ENCODE results near the gene TRPC5OS.

TRPC5OS gene

DNA sequence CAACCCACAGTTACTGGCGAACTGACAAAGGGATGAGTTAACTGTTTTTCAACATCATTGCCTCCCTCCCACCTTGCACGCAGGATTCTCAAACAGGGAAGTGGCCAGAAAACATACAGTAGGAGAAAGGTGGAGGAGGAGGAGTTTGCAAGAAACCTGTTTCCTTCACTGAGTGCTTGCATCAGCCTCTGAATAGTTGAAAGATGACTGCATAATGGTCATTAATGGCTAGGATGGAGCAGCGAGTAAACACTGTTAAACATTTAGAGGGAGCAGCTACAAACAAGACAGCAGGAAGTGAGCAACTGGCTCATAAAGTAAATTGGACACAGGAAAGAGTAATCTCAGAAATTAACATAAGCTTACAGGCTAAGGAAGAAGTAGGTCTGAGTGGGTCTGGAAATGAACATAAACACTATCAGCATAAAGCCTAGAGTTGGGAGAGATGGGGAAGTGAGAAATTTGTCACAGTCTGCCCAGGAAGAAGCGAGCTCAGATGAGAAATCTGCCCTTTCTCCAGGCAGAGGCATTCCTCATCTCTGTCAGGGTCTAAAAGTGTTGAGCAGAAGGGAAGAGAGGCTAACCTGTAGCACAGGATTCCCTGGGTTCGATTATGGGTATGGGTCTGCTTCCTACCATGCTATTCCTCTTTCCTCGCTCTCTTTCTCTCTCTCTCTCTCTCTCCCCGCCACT lies 38.6 kb downstream of the TRPC5OS start:
- no peak overlapping the region for H3K4me3 ChIP-seq (ENCODE audit: low read depth in 1 of 2, low read length in 2 of 2)
- H3K9me3 ChIP-seq (ENCODE audit: insufficient read depth, low read length, severe bottlenecking), result no peaks in the 10 kb centered on the region
- ATAC-seq (ENCODE audit: insufficient read depth, low read depth), result no peak
- H3K9ac ChIP-seq (ENCODE audit: low read depth, low read length), result no peak overlapping the region
- H4K20me1 ChIP-seq (ENCODE audit: insufficient read depth, low read length), result no peaks in the 10 kb centered on the region
- no peak overlapping the region for H3K4me2 ChIP-seq (ENCODE audit: insufficient read depth, low read length)
- no peaks in the 10 kb centered on the region for H3K27me3 ChIP-seq (ENCODE audit: insufficient read depth, low read length, poor library complexity)
- H3K27ac ChIP-seq (ENCODE audit: low read length), result no peak overlapping the region
- H3K79me2 ChIP-seq (ENCODE audit: insufficient read depth, low read length), result no peaks in the 10 kb centered on the region
- no peaks in the 10 kb centered on the region for H3K4me1 ChIP-seq (ENCODE audit: insufficient read depth, low read length)
- H3K36me3 ChIP-seq (ENCODE audit: insufficient read depth, low read length), result no peaks in the 10 kb centered on the region
- no peak for DNase-seq
- H2AFZ ChIP-seq (ENCODE audit: low read depth, low read length), result no peak overlapping the region
- TF ChIP-seq CTCF (IDR thresholded peaks at IDR 0.05; ENCODE audit: borderline replicate concordance, extremely low read depth, low read length, poor library complexity, severe bottlenecking) (no peak), EZH2 (IDR thresholded peaks at IDR 0.05; ENCODE audit: borderline replicate concordance, low read depth, low read length, severe bottlenecking) (no peak)

DNA sequence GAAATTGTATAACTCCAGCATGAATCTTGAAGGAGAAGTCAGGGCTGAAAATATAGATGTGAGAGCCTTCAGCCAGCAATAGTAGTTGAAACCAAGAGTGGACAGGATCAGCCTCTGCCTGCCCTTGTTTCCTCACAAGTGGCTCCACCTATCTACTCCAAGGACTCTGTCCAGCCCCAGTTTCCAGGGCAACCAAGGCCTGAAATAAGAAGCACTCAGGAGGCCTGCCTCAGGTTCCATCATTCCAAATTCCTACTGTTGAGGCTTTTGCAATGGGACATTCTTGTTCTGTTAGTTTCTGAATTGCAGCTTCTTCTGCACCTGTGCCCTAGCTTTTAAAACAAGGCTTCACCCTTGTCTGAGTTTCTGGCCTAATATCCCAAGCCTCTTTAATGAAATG lies 41.6 kb downstream of the TRPC5OS start:
- DNase-seq (no peak), ATAC-seq (ENCODE audit: insufficient read depth, low read depth) (no peak)
- Histone ChIP-seq H4K20me1 (ENCODE audit: insufficient read depth, low read length) (no peaks in the 10 kb centered on the region), H3K9ac (ENCODE audit: low read depth, low read length) (no peak overlapping the region), H3K79me2 (ENCODE audit: insufficient read depth, low read length) (no peaks in the 10 kb centered on the region), H3K36me3 (ENCODE audit: insufficient read depth, low read length) (no peaks in the 10 kb centered on the region), H3K4me1 (ENCODE audit: insufficient read depth, low read length) (no peaks in the 10 kb centered on the region), H3K4me2 (ENCODE audit: insufficient read depth, low read length) (no peak overlapping the region), H3K27ac (ENCODE audit: low read length) (no peak overlapping the region), H2AFZ (ENCODE audit: low read depth, low read length) (no peak overlapping the region), H3K4me3 (ENCODE audit: low read depth in 1 of 2, low read length in 2 of 2) (no peak overlapping the region), H3K27me3 (ENCODE audit: insufficient read depth, low read length, poor library complexity) (no peaks in the 10 kb centered on the region), H3K9me3 (ENCODE audit: insufficient read depth, low read length, severe bottlenecking) (no peaks in the 10 kb centered on the region)
- TF ChIP-seq EZH2 (IDR thresholded peaks at IDR 0.05; ENCODE audit: borderline replicate concordance, low read depth, low read length, severe bottlenecking) (no peak), CTCF (IDR thresholded peaks at IDR 0.05; ENCODE audit: borderline replicate concordance, extremely low read depth, low read length, poor library complexity, severe bottlenecking) (no peak)

GRCh38 chrX:111928456-111928855 lies 52.5 kb downstream of the TRPC5OS start:
- H3K9ac ChIP-seq (ENCODE audit: low read depth, low read length), result no peak overlapping the region
- no peaks in the 10 kb centered on the region for H4K20me1 ChIP-seq (ENCODE audit: insufficient read depth, low read length)
- H3K27me3 ChIP-seq (ENCODE audit: insufficient read depth, low read length, poor library complexity), result no peaks in the 10 kb centered on the region
- H3K36me3 ChIP-seq (ENCODE audit: insufficient read depth, low read length), result no peaks in the 10 kb centered on the region
- no peak for ATAC-seq (ENCODE audit: insufficient read depth, low read depth)
- TF ChIP-seq EZH2 (IDR thresholded peaks at IDR 0.05; ENCODE audit: borderline replicate concordance, low read depth, low read length, severe bottlenecking) (no peak), CTCF (IDR thresholded peaks at IDR 0.05; ENCODE audit: borderline replicate concordance, extremely low read depth, low read length, poor library complexity, severe bottlenecking) (no peak)
- no peak for DNase-seq
- no peak overlapping the region for H3K4me2 ChIP-seq (ENCODE audit: insufficient read depth, low read length)
- no peak overlapping the region for H2AFZ ChIP-seq (ENCODE audit: low read depth, low read length)
- H3K4me3 ChIP-seq (ENCODE audit: low read depth in 1 of 2, low read length in 2 of 2), result no peak overlapping the region
- H3K27ac ChIP-seq (ENCODE audit: low read length), result no peak overlapping the region
- no peaks in the 10 kb centered on the region for H3K4me1 ChIP-seq (ENCODE audit: insufficient read depth, low read length)
- H3K79me2 ChIP-seq (ENCODE audit: insufficient read depth, low read length), result no peaks in the 10 kb centered on the region
- no peaks in the 10 kb centered on the region for H3K9me3 ChIP-seq (ENCODE audit: insufficient read depth, low read length, severe bottlenecking)

All from DND-41 (cell line).